Epithelial cell of proximal tubule (primary cell): ENCODE results near the gene CATSPER4. TPM values are rescaled to one million over a fixed set of nuclear protein-coding genes. Genes with fewer than 3 reads are reported as not detected.
"Not testable (repeated sequence)": the region's sequence is repeated elsewhere in the genome, so short reads cannot be mapped to it uniquely, and the experiment has no call there.

ENCODE experiments used
- DNase-seq: peaks from one replicate; pipeline ENCODE4 v3.0.0-alpha.2; 2011; ENCODE audit warnings: low read depth
- H3K4me3 ChIP-seq: 2 replicates; pipeline ENCODE4 v1.5.1; 2011; ENCODE audit warnings: low read depth, mild to moderate bottlenecking, low read length
- total RNA-seq: library from RNA; depleted of rRNA; stranded (reverse); fragments of >200 nt; gene quantifications from 2 replicates; pipeline ENCODE4 v1.2.3, GENCODE V29; 2015
- TF ChIP-seq, protein P1 (sequence below): conservative IDR thresholded peaks from 2 replicates; pipeline ENCODE4 v1.5.1; 2012; ENCODE audit warnings: low read depth, mild to moderate bottlenecking, low read length

Gene CATSPER4
- total RNA-seq, 1 donor from 2014 or later: not detected

DNA sequence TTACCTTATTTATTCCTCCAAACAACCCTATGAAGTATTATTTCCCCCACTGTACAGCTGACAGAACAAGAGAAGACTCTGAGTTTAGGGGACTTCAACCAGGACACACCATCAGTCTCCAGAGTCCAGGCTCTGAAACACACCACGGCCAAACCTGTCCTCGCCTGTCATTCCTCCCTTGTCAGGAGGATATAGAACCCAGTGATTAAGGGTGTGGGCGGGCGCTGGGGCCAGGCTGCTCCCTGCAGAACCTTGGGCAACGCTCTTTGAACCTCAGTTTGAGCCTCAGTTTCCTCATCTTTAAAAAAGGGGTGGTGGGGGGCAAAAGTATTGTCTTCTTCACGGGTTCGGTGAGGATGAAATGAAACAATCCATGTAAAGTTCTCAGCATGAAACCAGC is 34.2 kb downstream of the CATSPER4 start:
- H3K4me3 ChIP-seq: no peak overlapping the region
- no peak for DNase-seq
- TF ChIP-seq, protein P1, sequence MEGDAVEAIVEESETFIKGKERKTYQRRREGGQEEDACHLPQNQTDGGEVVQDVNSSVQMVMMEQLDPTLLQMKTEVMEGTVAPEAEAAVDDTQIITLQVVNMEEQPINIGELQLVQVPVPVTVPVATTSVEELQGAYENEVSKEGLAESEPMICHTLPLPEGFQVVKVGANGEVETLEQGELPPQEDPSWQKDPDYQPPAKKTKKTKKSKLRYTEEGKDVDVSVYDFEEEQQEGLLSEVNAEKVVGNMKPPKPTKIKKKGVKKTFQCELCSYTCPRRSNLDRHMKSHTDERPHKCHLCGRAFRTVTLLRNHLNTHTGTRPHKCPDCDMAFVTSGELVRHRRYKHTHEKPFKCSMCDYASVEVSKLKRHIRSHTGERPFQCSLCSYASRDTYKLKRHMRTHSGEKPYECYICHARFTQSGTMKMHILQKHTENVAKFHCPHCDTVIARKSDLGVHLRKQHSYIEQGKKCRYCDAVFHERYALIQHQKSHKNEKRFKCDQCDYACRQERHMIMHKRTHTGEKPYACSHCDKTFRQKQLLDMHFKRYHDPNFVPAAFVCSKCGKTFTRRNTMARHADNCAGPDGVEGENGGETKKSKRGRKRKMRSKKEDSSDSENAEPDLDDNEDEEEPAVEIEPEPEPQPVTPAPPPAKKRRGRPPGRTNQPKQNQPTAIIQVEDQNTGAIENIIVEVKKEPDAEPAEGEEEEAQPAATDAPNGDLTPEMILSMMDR: no peak

DNA sequence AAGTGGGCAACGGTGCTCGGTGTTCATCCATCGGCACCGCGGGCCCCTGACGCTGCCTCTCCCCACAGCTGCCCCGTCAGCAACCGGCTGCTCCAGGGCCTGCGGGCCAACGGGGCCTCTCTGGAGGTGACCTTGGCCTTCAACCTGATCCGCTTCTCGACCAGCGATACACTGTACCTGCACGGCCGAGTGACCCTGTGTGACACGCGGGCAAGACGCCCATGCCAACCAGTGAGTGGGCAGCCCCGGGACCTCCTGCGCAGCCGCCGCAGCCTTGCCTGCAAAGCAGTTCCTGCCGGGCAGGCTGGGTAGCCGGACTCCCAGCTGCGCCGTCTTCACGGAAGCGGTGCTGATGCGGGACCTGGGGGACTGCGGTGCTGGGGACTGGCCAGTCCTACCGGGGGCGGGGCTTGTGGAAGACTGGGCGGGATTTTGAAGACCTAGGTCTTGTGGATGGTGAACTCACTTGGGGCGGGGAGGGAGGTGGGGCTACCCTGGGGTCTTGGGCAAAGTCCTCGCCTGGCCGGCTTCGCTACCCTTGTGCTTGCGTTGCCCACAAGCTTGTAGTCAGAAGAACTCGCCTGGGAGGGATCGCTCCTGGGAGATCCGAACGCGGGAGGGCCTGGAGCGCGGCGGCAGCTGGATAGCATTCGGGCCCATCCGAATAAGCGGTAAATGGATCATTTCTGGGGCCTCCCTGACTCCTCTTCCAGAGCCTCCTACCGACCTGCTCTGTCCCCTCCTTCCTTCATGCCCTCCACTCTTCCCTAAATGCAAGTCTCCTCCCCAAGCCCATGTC is 34.8 kb downstream of the CATSPER4 start:
- no peak for DNase-seq
- peak overlapping the region; percentile 58 for H3K4me3 ChIP-seq

DNA sequence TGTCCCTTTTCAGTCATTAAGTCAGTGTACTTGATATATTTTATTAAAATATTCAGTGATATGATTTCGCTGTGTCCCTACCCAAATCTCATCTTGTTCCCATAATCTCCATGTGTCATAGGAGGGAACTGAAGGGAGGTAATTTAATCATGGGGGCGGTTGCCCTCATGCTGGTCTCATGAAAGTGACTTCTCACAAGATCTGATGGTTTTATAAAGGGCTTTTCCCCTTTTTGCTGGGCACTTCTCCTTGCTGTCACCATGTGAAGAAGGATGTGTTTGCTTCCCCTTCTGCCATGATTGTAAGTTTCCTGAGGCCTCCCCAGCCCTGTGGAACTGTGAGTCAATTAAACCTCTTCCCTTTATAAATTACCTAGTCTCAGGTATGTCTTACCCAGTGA is 40.3 kb downstream of the CATSPER4 start:
- not testable (repeated sequence) for DNase-seq, H3K4me3 ChIP-seq

More for the DNA sequence above, 34.8 kb downstream of the CATSPER4 start:
- TF ChIP-seq, protein P1: no peak

DNA sequence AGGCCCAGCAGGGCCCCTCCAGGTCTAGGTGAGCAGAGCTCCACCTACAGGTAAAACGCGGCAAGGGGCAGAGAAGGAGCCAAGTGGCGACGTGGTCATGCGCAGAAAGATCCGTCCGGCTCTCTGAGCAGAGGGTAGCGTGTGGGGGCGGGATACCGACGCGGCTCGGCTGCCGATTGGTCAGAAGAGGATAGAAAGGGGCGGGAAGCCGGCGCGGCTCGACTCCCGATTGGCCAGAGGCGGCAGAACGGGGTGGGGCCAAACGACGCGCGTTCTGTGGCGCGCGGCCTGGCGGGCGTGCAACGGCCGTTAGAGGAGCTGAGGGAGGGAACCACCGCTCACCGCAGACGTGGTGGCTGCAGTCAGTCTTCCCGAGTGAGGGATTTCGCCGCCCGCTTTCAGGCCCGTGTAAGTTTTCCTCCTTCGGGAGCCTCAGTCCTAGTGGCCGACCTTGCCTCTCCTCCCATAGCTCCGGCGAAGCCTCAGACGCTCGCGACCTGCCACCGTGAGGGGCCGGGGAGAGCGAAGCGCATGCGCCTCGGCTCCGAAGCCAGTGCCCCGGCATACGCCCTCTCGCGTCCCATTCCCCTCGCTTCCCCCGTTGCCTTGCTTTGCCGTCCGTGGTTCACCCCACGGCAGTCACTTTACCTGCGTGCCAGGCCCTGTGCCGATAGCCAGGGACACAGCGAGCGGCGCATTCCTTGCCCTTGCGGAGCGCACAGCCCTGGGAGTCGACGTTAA is 43.7 kb downstream of the CATSPER4 start, which contains the start of gene CEP85:
CEP85 (plus strand) TSS at position 298 of the 741 bp plus-strand sequence. CDS start 5,584 bp downstream, outside the sequence.
- peak; percentile 76 for DNase-seq
- TF ChIP-seq, protein P1: peak; percentile 93
- peak within 1 kb of the TSS; percentile 76 for H3K4me3 ChIP-seq

DNA sequence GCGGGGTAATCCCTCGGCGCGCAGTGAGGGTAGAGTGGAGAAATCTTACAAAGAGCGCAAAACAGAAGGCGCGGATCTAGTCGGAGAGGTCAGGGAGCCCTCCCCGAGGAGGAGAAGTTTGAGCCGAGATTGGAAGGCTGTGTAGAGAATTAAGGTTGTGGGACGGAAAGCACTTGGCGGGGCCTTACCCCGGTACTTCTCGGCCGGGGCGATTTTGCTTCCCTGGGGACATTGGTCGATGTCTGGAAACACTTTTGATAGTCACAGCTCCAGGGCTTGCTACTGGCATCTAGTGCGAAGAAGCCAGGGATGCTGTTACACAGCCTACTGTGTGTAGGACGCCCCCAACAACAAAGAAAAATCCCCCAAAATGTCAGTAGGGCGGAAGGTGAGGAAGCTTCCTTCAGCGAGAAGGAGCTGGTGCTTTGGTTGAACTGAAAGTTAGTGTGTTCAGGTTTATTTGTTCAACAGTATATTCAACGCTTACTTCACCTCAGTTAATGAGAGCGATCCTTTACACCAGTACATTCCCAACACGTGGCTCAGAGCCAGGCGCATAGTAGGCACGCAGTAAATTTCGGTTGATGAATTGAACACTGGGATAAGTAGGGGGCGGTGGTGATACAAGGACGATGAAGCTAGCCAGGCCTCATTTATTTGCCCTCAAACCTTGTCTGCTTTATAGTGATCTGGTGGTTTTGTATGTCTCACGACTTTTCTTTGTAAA is 44.4 kb downstream of the CATSPER4 start:
- peak overlapping the region; percentile 76 for H3K4me3 ChIP-seq
- TF ChIP-seq, protein P1: peak; percentile 13
- DNase-seq: no peak

DNA sequence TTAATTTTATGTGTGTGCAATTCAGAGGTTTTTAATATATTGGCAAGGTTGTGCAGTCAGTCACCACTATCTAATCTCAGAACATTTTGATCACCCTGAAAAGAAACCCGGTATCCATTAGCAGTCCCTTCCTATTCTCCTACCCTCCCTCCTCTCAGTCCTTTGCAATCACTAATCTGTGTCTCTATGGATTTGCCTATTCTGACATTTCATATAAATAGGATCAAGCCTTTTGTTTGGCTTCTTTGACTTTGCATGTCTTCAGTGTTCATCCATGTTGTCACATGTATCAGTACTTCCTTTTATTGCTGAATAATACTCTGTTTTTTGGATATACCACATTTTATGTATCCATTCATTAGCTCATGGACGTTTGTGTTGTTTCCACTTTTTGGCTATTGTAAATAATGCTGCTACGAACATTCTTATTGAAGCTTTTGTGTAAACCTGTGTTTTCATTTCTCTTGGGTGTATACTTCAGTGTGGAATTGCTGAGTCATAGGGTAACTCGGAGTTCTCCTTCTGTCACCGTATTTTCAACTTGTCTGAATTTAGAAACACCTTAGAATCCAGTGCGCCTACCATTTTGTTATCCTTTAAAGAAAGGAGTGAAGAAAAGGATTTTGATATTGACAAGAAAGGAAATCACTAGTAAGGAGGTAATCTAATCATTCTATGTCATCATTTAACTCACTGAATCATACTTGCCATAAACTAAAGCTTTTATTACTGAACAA is 47.0 kb downstream of the CATSPER4 start:
- TF ChIP-seq, protein P1: no peak
- no peak for DNase-seq
- H3K4me3 ChIP-seq: no peak overlapping the region

DNA sequence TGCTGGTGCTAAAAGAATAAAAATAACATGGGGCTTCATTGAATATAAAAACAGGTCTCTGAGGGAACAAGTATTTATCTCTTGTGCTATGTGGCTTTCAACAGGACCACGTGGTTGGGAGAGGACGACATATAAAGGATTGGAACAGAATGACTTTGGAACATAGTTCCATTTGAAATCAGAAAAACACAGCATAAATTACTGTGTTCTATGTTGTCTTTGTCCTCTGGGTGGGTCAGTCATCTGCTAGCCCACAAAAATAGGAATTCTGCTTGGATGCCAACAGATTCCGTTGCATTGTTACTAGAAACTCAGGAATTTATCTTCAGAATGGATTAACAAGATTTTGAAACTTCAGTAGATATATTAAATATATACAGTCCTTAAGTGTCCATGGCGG is 49.5 kb downstream of the CATSPER4 start:
- no peak for DNase-seq
- TF ChIP-seq, protein P1: no peak

More for the DNA sequence above, 49.5 kb downstream of the CATSPER4 start:
- no peak overlapping the region for H3K4me3 ChIP-seq
